HCT116 (cell line): Measurements from ENCODE around the gene ALX3. TPM values are rescaled to one million over a fixed set of nuclear protein-coding genes. Genes with fewer than 3 reads are reported as not detected.

Experiments
- ATAC-seq: fragments of 200-7000 bp; cut with Tn5 transposase; 2 replicates; pipeline ENCODE4 v1.9.1; 2020; ENCODE audit warnings: mild to moderate bottlenecking, moderate library complexity
- BruUV-seq: library from RNA; stranded (reverse); fragments of 400-500 nt; replicated peaks from 2 replicates; lab custom pipeline; 2021; lab: Mats Ljungman, UMichigan
- CTCF ChIA-PET: fragments of 300-600 bp; sonication (Branson Sonifier 250); formaldehyde crosslinking; loops from one replicate; lab custom pipeline; 2021; ENCODE audit warnings: antibody characterized with exemption; lab: Charles Lee
- POLR2A ChIA-PET: fragments of 300-600, 350-600 bp; sonication (Branson Sonifier 250); formaldehyde crosslinking; loops from one replicate; lab custom pipeline; 2021; ENCODE audit warnings: antibody characterized with exemption; lab: Charles Lee
- RAD21 ChIA-PET, 2 experiments: fragments of 300-600 bp; sonication (Branson Sonifier 250); formaldehyde crosslinking; loops; one replicate each; lab custom pipeline; 2023; ENCODE audit warnings: low total read pairs in 2 of 2; ENCODE audit not compliant: uncharacterized antibody in 2 of 2, unreplicated experiment in 2 of 2, low non-redundant PET in 1 of 2; lab: Charles Lee
- DNase-seq: peaks from one replicate; pipeline ENCODE4 v3.0.0-alpha.2; 2010; ENCODE audit warnings: low read depth, low spot score
- H2AFZ ChIP-seq: fragments of 200-600 bp; shearing (Covaris generic), sonication (generic); 2 replicates; pipeline ENCODE4 v1.6.1; 2017; ENCODE audit warnings: low read depth, mixed run types, mixed read lengths, antibody characterized with exemption, low read length; ENCODE audit not compliant: poor library complexity, severe bottlenecking
- H3K27ac ChIP-seq: 2 replicates; pipeline ENCODE4 v1.5.1; 2012; ENCODE audit warnings: low read depth, low read length
- H3K27me3 ChIP-seq: fragments of 200-600 bp; sonication (generic); 2 replicates; pipeline ENCODE4 v1.6.1; 2016; ENCODE audit warnings: mixed run types, low read length, mixed read lengths; ENCODE audit not compliant: insufficient read depth
- H3K36me3 ChIP-seq, 2 experiments: fragments of 200-500 bp in 1 of 2; fragments of 200-600 bp in 1 of 2; sonication (Bioruptor generic) in 1 of 2; sonication (generic) in 1 of 2; 2 replicates each; pipeline versions ENCODE4 v1.5.1 to v1.6.1; 2014 to 2016; ENCODE audit warnings: low read length in 2 of 2, inconsistent platforms in 1 of 2, mixed read lengths in 1 of 2, mixed run types in 1 of 2; ENCODE audit not compliant: insufficient read depth in 2 of 2, control insufficient read depth in 1 of 2
- H3K4me1 ChIP-seq, 2 experiments: fragments of 200-600 bp in 1 of 2; sonication (generic) in 1 of 2; 2 replicates each; pipeline versions ENCODE4 v1.5.1 to v1.6.1; 2012 to 2017; ENCODE audit warnings: low read length in 2 of 2, inconsistent platforms in 1 of 2, mild to moderate bottlenecking in 1 of 2, mixed read lengths in 1 of 2, mixed run types in 1 of 2, moderate library complexity in 1 of 2; ENCODE audit not compliant: insufficient read depth in 2 of 2, control insufficient read depth in 1 of 2
- H3K4me2 ChIP-seq: fragments of 200-600 bp; sonication (generic); 2 replicates; pipeline ENCODE4 v1.6.1; 2017; ENCODE audit warnings: mixed run types, low read length, mixed read lengths
- H3K4me3 ChIP-seq, 2 experiments: fragments of 200-600 bp in 1 of 2; sonication (generic) in 1 of 2; replicated peaks in 1 of 2; 2 replicates each; pipeline ENCODE4 v1.5.1; 2011 to 2016; ENCODE audit warnings: low read length in 2 of 2, control low read depth in 1 of 2, low read depth in 1 of 2, mild to moderate bottlenecking in 1 of 2, mixed read lengths in 1 of 2, mixed run types in 1 of 2
- H3K79me2 ChIP-seq: fragments of 200-600 bp; sonication (generic); 2 replicates; pipeline ENCODE4 v1.6.1; 2017; ENCODE audit warnings: mild to moderate bottlenecking, mixed run types, low read length, moderate library complexity, mixed read lengths; ENCODE audit not compliant: insufficient read depth
- H3K9ac ChIP-seq: fragments of 200-600 bp; sonication (generic); 2 replicates; pipeline ENCODE4 v1.6.1; 2016; ENCODE audit warnings: low read length, mixed read lengths
- H3K9me2 ChIP-seq: fragments of 200-600 bp; sonication (generic), shearing (Covaris generic); 2 replicates; pipeline ENCODE4 v1.6.1; 2017; ENCODE audit warnings: mixed run types, mild to moderate bottlenecking, moderate library complexity; ENCODE audit not compliant: insufficient read depth
- H3K9me3 ChIP-seq, 2 experiments: fragments of 200-500 bp in 1 of 2; fragments of 200-600 bp in 1 of 2; sonication (Bioruptor generic) in 1 of 2; sonication (generic) in 1 of 2; 2 replicates each; pipeline ENCODE4 v1.6.1; 2014 to 2017; ENCODE audit warnings: low read length in 2 of 2, mixed read lengths in 2 of 2, inconsistent platforms in 1 of 2, low read depth in 1 of 2, mild to moderate bottlenecking in 1 of 2, mixed run types in 1 of 2, moderate library complexity in 1 of 2; ENCODE audit not compliant: control insufficient read depth in 1 of 2, insufficient read depth in 1 of 2
- H4K20me1 ChIP-seq: fragments of 200-600 bp; sonication (generic), shearing (Covaris generic); 2 replicates; pipeline ENCODE4 v1.6.1; 2017; ENCODE audit warnings: mixed run types, mild to moderate bottlenecking, moderate library complexity; ENCODE audit not compliant: insufficient read depth
- ATF3 ChIP-seq: IDR thresholded peaks from 2 replicates; pipeline ENCODE4 v1.6.1; 2012
- CBX3 ChIP-seq: IDR thresholded peaks from 2 replicates; pipeline ENCODE4 v1.6.1; 2012; ENCODE audit warnings: low read depth
- CTCF ChIP-seq, 3 experiments: fragments of 200-600 bp in 1 of 3; sonication (generic) in 1 of 3; IDR thresholded peaks in 2 of 3; conservative IDR thresholded peaks in 1 of 3; 2 replicates each; pipeline ENCODE4 v1.5.1; 2012 to 2017; ENCODE audit warnings: low read depth in 2 of 3, low read length in 2 of 3, antibody characterized with exemption in 1 of 3, borderline replicate concordance in 1 of 3, control low read depth in 1 of 3, mild to moderate bottlenecking in 1 of 3, mixed read lengths in 1 of 3, mixed run types in 1 of 3, moderate library complexity in 1 of 3; ENCODE audit not compliant: insufficient read depth in 1 of 3
- EGR1 ChIP-seq: IDR thresholded peaks from 2 replicates; pipeline ENCODE4 v1.6.1; 2012; ENCODE audit warnings: low read depth
- ELF1 ChIP-seq: IDR thresholded peaks from 2 replicates; pipeline ENCODE4 v1.6.1; 2012; ENCODE audit warnings: low read depth, borderline replicate concordance
- EZH2phosphoT487 ChIP-seq: fragments of 200-600 bp; IDR thresholded peaks from 2 replicates; pipeline ENCODE4 v1.6.1; 2018; ENCODE audit warnings: antibody characterized with exemption, borderline replicate concordance
- JUND ChIP-seq: IDR thresholded peaks from 2 replicates; pipeline ENCODE4 v1.6.1; 2012
- MAX ChIP-seq: IDR thresholded peaks from 2 replicates; pipeline ENCODE4 v1.6.1; 2012
- POLR2A ChIP-seq: IDR thresholded peaks from 2 replicates; pipeline ENCODE4 v1.7.0; 2011; ENCODE audit warnings: borderline replicate concordance; ENCODE audit not compliant: insufficient read depth, insufficient read length; ENCODE audit errors: extremely low read depth
- RAD21 ChIP-seq: IDR thresholded peaks from 2 replicates; pipeline ENCODE4 v1.6.1; 2012; ENCODE audit warnings: low read depth, mild to moderate bottlenecking
- REST ChIP-seq: IDR thresholded peaks from 2 replicates; pipeline ENCODE4 v1.6.1; 2012; ENCODE audit warnings: low read depth
- SIN3A ChIP-seq: IDR thresholded peaks from 2 replicates; pipeline ENCODE4 v1.6.1; 2012; ENCODE audit warnings: low read depth
- SP1 ChIP-seq: IDR thresholded peaks from 2 replicates; pipeline ENCODE4 v1.6.1; 2012; ENCODE audit warnings: low read depth
- SRF ChIP-seq: IDR thresholded peaks from 2 replicates; pipeline ENCODE4 v1.6.1; 2012; ENCODE audit warnings: low read depth
- YY1 ChIP-seq: IDR thresholded peaks from 2 replicates; pipeline ENCODE4 v1.6.1; 2011; ENCODE audit warnings: low read length, low read depth, moderate library complexity, mild to moderate bottlenecking; ENCODE audit not compliant: insufficient replicate concordance; ENCODE audit errors: extremely low read depth
- ZBTB33 ChIP-seq: IDR thresholded peaks from 2 replicates; pipeline ENCODE4 v1.6.1; 2011; ENCODE audit warnings: mild to moderate bottlenecking, low read length, moderate library complexity; ENCODE audit not compliant: insufficient replicate concordance; ENCODE audit errors: extremely low read depth
- ZFX ChIP-seq: fragments of 450-650 bp; IDR thresholded peaks from 2 replicates; pipeline ENCODE4 v1.6.1; 2017
- ZNF274 ChIP-seq: fragments of 200-500 bp; sonication (Bioruptor generic); IDR thresholded peaks from 2 replicates; pipeline ENCODE4 v1.6.1; 2014; ENCODE audit warnings: mild to moderate bottlenecking, low read depth, low read length, inconsistent platforms
- intact Hi-C: fragments of 100-400 bp; cut with micrococcal nuclease; formaldehyde crosslinking; loops from 2 replicates; pipeline ENCODE4 v1.10.0; 2022
- total RNA-seq: library from RNA; stranded (reverse); gene quantifications from one replicate; pipeline ENCODE4 v1.2.1, GENCODE V29; 2021; ENCODE audit not compliant: unreplicated experiment

Gene ALX3
- total RNA-seq, 1 experiment from 2014 or later: not detected

GRCh38 chr1:110017792-110018191 is 52.7 kb downstream of the ALX3 start:
- Histone ChIP-seq H3K9me2 (no peaks in the 10 kb centered on the region), H3K27ac (no peak overlapping the region), H3K4me1 (no peaks in the 10 kb centered on the region), H3K4me2 (no peak overlapping the region), H3K27me3 (no peaks in the 10 kb centered on the region), H2AFZ (no peak overlapping the region), H3K9ac (no peak overlapping the region), H3K9me3 (no peaks in the 10 kb centered on the region), H4K20me1 (no peaks in the 10 kb centered on the region), H3K36me3 (peaks cover 72 to 83% of the 10 kb centered on the region in 2 experiments), H3K4me3 (no peak overlapping the region), H3K79me2 (no peaks in the 10 kb centered on the region; the same call in 1 of the 2 replicates)
- TF ChIP-seq ATF3 (no peak), SP1 (no peak), ZBTB33 (no peak), YY1 (no peak), POLR2A (no peak), ZNF274 (no peak), RAD21 (no peak), ZFX (no peak), CBX3 (no peak), MAX (no peak), SRF (no peak), SIN3A (no peak), ELF1 (no peak), CTCF (IDR thresholded peaks at IDR 0.05 in 2 of 3, conservative IDR thresholded peaks at IDR 0.05 in 1 of 3; ENCODE audit: borderline replicate concordance in 1 of 3, insufficient read depth in 1 of 3, low read depth in 2 of 3, low read length in 2 of 3) (no peak), REST (no peak), EGR1 (no peak), EZH2phosphoT487 (no peak), JUND (no peak)
- CTCF ChIA-PET: interaction anchor here (1.1 to 1.4 kb wide), 2 partner anchors 12 kb away, joined by 3 to 5 read pairs; no protein-coding TSS in a partner anchor
- DNase-seq (no peak), ATAC-seq (no peak)
- intact Hi-C loops: no loop called here
- POLR2A ChIA-PET: no interaction called here
- RAD21 ChIA-PET: no interaction called here
- no TSS peak for BruUV-seq
